HepG2 (cell line): ENCODE data around the gene KLHL17. TPM values are rescaled to one million over a fixed set of nuclear protein-coding genes. Genes with fewer than 3 reads are reported as not detected.

Experiments
- BRCA1 ChIP-seq: sonication (generic); formaldehyde crosslinking; IDR thresholded peaks from 2 replicates; pipeline ENCODE4 v1.4.0; 2020; ENCODE audit warnings: missing genetic modification reagents
- FOXA3 ChIP-seq: IDR thresholded peaks from 2 replicates; pipeline ENCODE4 v1.6.1; 2016; ENCODE audit warnings: missing genetic modification reagents, missing compliant biosample characterization
- HNF1A ChIP-seq, 2 experiments: sonication (generic) in 1 of 2; formaldehyde crosslinking in 1 of 2; IDR thresholded peaks; 2 replicates each; pipeline versions ENCODE4 v1.4.0 to v1.6.1; 2016 to 2020; ENCODE audit warnings: borderline replicate concordance in 1 of 2, low read depth in 1 of 2, mild to moderate bottlenecking in 1 of 2, missing genetic modification reagents in 1 of 2
- HOXA9 ChIP-seq: sonication (generic); formaldehyde crosslinking; IDR thresholded peaks from 2 replicates; pipeline ENCODE4 v1.8.1; 2022; ENCODE audit warnings: missing genetic modification reagents, mild to moderate bottlenecking, moderate library complexity, borderline replicate concordance
- MEIS2 ChIP-seq: sonication (generic); formaldehyde crosslinking; IDR thresholded peaks from 2 replicates; pipeline ENCODE4 v1.9.0; 2021; ENCODE audit warnings: mild to moderate bottlenecking, missing genetic modification reagents
- NFYC ChIP-seq: IDR thresholded peaks from 2 replicates; pipeline ENCODE4 v1.6.1; 2016; ENCODE audit warnings: missing genetic modification reagents, missing compliant biosample characterization
- PITX1 ChIP-seq: sonication (generic); formaldehyde crosslinking; IDR thresholded peaks from 2 replicates; pipeline ENCODE4 v1.5.1; 2020; ENCODE audit warnings: mild to moderate bottlenecking, missing genetic modification reagents
- RBM39 ChIP-seq: fragments of 200-400 bp; formaldehyde crosslinking; IDR thresholded peaks from one replicate; pipeline ENCODE4 v1.6.1; 2018; ENCODE audit warnings: antibody characterized with exemption, mild to moderate bottlenecking, low read depth, low read length; ENCODE audit not compliant: poor library complexity, severe bottlenecking
- RELA ChIP-seq: sonication (generic); formaldehyde crosslinking; IDR thresholded peaks from 2 replicates; pipeline ENCODE4 v1.4.0; 2020; ENCODE audit warnings: missing genetic modification reagents
- SIX4 ChIP-seq: sonication (generic); formaldehyde crosslinking; IDR thresholded peaks from 2 replicates; pipeline ENCODE4 v1.4.0; 2020; ENCODE audit warnings: missing genetic modification reagents
- SYNCRIP ChIP-seq: fragments of 200-400 bp; formaldehyde crosslinking; IDR thresholded peaks from 2 replicates; pipeline ENCODE4 v1.6.1; 2018; ENCODE audit warnings: mild to moderate bottlenecking, low read depth, low read length; ENCODE audit not compliant: insufficient read depth
- YY1 ChIP-seq: IDR thresholded peaks from 2 replicates; pipeline ENCODE4 v1.6.1; 2011; ENCODE audit warnings: low read length, low read depth, moderate library complexity, mild to moderate bottlenecking; ENCODE audit not compliant: insufficient read depth, insufficient replicate concordance
- ZNF34 ChIP-seq: sonication (generic); formaldehyde crosslinking; IDR thresholded peaks from 2 replicates; pipeline ENCODE4 v1.4.0; 2020; ENCODE audit warnings: mild to moderate bottlenecking, missing genetic modification reagents, borderline replicate concordance
- ZNF484 ChIP-seq: sonication (generic); formaldehyde crosslinking; IDR thresholded peaks from 2 replicates; pipeline ENCODE4 v1.5.1; 2020; ENCODE audit warnings: mild to moderate bottlenecking, low read depth, missing genetic modification reagents, borderline replicate concordance
- ZNF558 ChIP-seq: sonication (generic); formaldehyde crosslinking; IDR thresholded peaks from 2 replicates; pipeline ENCODE4 v1.9.0; 2022; ENCODE audit warnings: mild to moderate bottlenecking, missing genetic modification reagents, borderline replicate concordance
- ZNF616 ChIP-seq: sonication (generic); formaldehyde crosslinking; IDR thresholded peaks from 2 replicates; pipeline ENCODE4 v1.5.0; 2020; ENCODE audit warnings: low read depth, mild to moderate bottlenecking, missing genetic modification reagents
- ZNF816 ChIP-seq: sonication (generic); formaldehyde crosslinking; IDR thresholded peaks from 2 replicates; pipeline ENCODE4 v1.8.0; 2022; ENCODE audit warnings: missing genetic modification reagents, mild to moderate bottlenecking, borderline replicate concordance
- ZSCAN21 ChIP-seq: sonication (generic); formaldehyde crosslinking; IDR thresholded peaks from 2 replicates; pipeline ENCODE4 v1.8.0; 2022; ENCODE audit warnings: mild to moderate bottlenecking, missing genetic modification reagents, moderate library complexity, borderline replicate concordance
- polyA plus RNA-seq, 8 experiments: library from polyadenylated mRNA; depleted of rRNA in 3 of 8; stranded (reverse) in 7 of 8; unstranded in 1 of 8; fragments of >200 nt; fragmentation: Illumina TruSeq in 4 of 8; extraction: Trizol in 4 of 8; gene quantifications; 2 replicates each; pipeline versions ENCODE4 v1.2.1 to v1.2.3, GENCODE V29; 2011 to 2016; ENCODE audit warnings: low read depth in 4 of 8, missing spikeins in 1 of 8, mixed read lengths in 1 of 8; ENCODE audit not compliant: insufficient read depth in 1 of 8
- total RNA-seq, 5 experiments: library from RNA; depleted of rRNA; stranded (reverse); fragments of >200 nt; fragmentation: Illumina TruSeq; extraction: Trizol; gene quantifications; 2 replicates each; pipeline ENCODE4 v1.2.3, GENCODE V29; 2016; ENCODE audit warnings: low read depth in 1 of 5
- TF ChIP-seq, protein P1 (sequence below): sonication (generic); formaldehyde crosslinking; IDR thresholded peaks from 2 replicates; pipeline ENCODE4 v1.5.0; 2020; ENCODE audit warnings: mild to moderate bottlenecking, missing genetic modification reagents
- TF ChIP-seq, protein P2 (sequence below): sonication (generic); formaldehyde crosslinking; IDR thresholded peaks from 2 replicates; pipeline ENCODE4 v1.4.0; 2020; ENCODE audit warnings: mild to moderate bottlenecking, missing genetic modification reagents
- TF ChIP-seq, protein P3 (sequence below): sonication (generic); formaldehyde crosslinking; IDR thresholded peaks from 2 replicates; pipeline ENCODE4 v1.8.0; 2022; ENCODE audit warnings: missing genetic modification reagents, mild to moderate bottlenecking, inconsistent platforms, borderline replicate concordance

The KLHL17 gene
- total and polyA plus RNA-seq, 2 of the 13 experiments (the other 11 are each of a cell fraction or from before 2014, with no cell fraction given): 9.3 to 24.7 TPM

DNA sequence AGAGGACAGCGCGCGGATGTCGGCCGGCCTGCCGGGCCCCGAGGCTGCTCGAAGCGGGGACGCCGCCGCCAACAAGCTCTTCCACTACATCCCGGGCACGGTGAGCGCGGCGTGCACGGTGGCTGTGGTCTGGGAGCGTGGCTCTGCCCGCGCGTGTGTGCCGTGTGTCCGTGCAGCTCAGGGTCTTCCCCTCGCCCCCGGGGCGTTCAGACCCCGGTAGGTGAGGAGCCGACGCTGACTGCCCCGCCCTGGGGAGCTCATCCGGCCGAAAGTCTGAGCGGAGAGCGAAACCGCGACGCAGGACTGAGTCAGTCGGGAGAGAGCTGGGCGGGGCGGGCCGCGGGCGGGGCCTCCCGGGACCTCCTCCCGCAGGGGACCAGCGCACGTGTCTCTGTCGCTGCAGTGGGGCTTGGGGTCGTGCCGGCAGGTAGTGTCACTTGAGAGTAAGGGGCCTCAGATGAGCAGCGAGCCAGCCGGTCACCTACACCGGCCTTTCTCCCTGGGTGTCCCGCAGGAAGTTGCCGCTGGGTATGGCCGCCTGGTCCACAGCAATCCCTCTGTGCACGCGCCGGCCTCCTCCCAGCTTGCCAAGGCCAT, 6.4 kb downstream of the KLHL17 start (continued):
- TF ChIP-seq YY1: no peak
- TF ChIP-seq PITX1 (CRISPR knock-in tag): no peak
- TF ChIP-seq, protein P1, sequence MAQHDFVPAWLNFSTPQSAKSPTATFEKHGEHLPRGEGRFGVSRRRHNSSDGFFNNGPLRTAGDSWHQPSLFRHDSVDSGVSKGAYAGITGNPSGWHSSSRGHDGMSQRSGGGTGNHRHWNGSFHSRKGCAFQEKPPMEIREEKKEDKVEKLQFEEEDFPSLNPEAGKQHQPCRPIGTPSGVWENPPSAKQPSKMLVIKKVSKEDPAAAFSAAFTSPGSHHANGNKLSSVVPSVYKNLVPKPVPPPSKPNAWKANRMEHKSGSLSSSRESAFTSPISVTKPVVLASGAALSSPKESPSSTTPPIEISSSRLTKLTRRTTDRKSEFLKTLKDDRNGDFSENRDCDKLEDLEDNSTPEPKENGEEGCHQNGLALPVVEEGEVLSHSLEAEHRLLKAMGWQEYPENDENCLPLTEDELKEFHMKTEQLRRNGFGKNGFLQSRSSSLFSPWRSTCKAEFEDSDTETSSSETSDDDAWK: no peak
- TF ChIP-seq ZNF484: no peak
- TF ChIP-seq, protein P2, sequence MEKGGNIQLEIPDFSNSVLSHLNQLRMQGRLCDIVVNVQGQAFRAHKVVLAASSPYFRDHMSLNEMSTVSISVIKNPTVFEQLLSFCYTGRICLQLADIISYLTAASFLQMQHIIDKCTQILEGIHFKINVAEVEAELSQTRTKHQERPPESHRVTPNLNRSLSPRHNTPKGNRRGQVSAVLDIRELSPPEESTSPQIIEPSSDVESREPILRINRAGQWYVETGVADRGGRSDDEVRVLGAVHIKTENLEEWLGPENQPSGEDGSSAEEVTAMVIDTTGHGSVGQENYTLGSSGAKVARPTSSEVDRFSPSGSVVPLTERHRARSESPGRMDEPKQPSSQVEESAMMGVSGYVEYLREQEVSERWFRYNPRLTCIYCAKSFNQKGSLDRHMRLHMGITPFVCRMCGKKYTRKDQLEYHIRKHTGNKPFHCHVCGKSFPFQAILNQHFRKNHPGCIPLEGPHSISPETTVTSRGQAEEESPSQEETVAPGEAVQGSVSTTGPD: no peak
- TF ChIP-seq ZNF616 (CRISPR knock-in tag): no peak
- no peak for TF ChIP-seq NFYC (CRISPR knock-in tag)
- no peak for TF ChIP-seq HNF1A (IDR thresholded peaks at IDR 0.05; ENCODE audit: low read depth)
- no peak for TF ChIP-seq HNF1A (CRISPR knock-in tag; IDR thresholded peaks at IDR 0.05; ENCODE audit: borderline replicate concordance)
- no peak for TF ChIP-seq SYNCRIP
- 0 out of 2 replicates have a peak, but pooled peaks have one; percentile 18 for TF ChIP-seq ZSCAN21 (CRISPR knock-in tag)
- peak; percentile 46; the same call in 1 of the 2 replicates for TF ChIP-seq MEIS2 (CRISPR knock-in tag)
- TF ChIP-seq RBM39: no peak
- no peak for TF ChIP-seq SIX4
- TF ChIP-seq, protein P3, sequence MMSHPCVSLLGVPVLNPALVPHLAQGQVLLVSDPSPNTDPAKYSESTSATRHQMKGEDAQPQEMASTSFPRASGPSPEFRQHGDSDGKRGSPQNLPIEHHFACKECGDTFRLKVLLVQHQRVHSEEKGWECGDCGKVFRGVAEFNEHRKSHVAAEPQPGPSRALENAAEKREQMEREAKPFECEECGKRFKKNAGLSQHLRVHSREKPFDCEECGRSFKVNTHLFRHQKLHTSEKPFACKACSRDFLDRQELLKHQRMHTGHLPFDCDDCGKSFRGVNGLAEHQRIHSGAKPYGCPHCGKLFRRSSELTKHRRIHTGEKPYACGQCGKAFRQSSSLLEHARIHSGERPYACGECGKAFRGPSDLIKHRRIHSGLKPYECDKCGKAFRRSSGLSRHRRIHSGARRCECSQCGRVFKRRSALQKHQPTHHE: 0 out of 2 replicates have a peak, but pooled peaks have one; percentile 14
- TF ChIP-seq HOXA9: no peak
- no peak for TF ChIP-seq ZNF558
- TF ChIP-seq ZNF816: no peak
- 0 out of 2 replicates have a peak, but pooled peaks have one; percentile 69 for TF ChIP-seq BRCA1 (CRISPR knock-in tag)
- TF ChIP-seq RELA (CRISPR knock-in tag): no peak
- 0 out of 2 replicates have a peak, but pooled peaks have one; percentile 37 for TF ChIP-seq ZNF34 (CRISPR knock-in tag)
- no peak for TF ChIP-seq FOXA3 (CRISPR knock-in tag)
